Measurements from ENCODE around the gene SMIM33.

DNA sequence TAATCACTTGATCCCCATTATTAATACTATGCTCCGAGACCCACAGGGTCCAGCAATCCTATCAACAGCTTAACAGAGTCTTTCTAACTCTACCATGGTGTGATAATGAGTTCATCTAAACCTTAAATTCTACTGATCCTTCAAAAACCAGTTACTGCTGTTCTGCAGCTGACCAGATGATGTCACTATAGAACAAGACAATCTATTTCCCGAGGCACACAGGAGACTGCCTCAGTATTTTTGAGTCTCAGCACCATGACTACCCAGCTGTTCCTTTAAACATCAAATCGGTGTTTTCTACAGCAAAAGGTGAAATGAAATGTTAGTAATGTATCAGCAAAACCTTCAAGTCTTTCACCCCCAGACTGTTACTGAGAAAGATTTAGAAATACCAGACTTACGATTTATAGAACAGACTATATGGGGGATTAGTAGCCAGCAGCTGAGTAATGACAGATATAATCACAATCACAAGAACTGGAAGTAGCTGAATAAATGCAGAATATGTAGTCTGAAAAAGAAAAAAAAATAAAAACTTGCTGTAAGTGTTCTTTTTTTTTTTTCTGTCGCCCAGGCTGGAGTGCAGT, 48.4 kb upstream of the SMIM33 start:
- TF ChIP-seq POLR2AphosphoS5 (IDR thresholded peaks at IDR 0.05; ENCODE audit: low read depth, low read length) (no peak), SIN3A (IDR thresholded peaks at IDR 0.05; ENCODE audit: borderline replicate concordance, insufficient read depth, low read length) (0 out of 2 replicates have a peak, but pooled peaks have one; percentile 22), TAF1 (IDR thresholded peaks at IDR 0.05; ENCODE audit: borderline replicate concordance, insufficient read depth, low read length) (no peak)
- TF ChIP-seq, protein P1, sequence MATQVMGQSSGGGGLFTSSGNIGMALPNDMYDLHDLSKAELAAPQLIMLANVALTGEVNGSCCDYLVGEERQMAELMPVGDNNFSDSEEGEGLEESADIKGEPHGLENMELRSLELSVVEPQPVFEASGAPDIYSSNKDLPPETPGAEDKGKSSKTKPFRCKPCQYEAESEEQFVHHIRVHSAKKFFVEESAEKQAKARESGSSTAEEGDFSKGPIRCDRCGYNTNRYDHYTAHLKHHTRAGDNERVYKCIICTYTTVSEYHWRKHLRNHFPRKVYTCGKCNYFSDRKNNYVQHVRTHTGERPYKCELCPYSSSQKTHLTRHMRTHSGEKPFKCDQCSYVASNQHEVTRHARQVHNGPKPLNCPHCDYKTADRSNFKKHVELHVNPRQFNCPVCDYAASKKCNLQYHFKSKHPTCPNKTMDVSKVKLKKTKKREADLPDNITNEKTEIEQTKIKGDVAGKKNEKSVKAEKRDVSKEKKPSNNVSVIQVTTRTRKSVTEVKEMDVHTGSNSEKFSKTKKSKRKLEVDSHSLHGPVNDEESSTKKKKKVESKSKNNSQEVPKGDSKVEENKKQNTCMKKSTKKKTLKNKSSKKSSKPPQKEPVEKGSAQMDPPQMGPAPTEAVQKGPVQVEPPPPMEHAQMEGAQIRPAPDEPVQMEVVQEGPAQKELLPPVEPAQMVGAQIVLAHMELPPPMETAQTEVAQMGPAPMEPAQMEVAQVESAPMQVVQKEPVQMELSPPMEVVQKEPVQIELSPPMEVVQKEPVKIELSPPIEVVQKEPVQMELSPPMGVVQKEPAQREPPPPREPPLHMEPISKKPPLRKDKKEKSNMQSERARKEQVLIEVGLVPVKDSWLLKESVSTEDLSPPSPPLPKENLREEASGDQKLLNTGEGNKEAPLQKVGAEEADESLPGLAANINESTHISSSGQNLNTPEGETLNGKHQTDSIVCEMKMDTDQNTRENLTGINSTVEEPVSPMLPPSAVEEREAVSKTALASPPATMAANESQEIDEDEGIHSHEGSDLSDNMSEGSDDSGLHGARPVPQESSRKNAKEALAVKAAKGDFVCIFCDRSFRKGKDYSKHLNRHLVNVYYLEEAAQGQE (IDR thresholded peaks at IDR 0.05; ENCODE audit: insufficient read depth in 1 of 2, low read depth in 2 of 2, low read length in 2 of 2), result no peak
